Stimulated activated CD4-positive, alpha-beta T cell treated with anti-CD3 and anti-CD28 coated beads, TNF-alpha, amount 100 ng/mL, for 4 hours (primary cell): ENCODE data around the gene FSTL4.

Experiments used
- DNase-seq, 3 experiments: peaks; one replicate each; pipeline ENCODE4 v3.0.0-alpha.2; 2020; ENCODE audit warnings: low read depth in 3 of 3

FSTL4 gene

DNA sequence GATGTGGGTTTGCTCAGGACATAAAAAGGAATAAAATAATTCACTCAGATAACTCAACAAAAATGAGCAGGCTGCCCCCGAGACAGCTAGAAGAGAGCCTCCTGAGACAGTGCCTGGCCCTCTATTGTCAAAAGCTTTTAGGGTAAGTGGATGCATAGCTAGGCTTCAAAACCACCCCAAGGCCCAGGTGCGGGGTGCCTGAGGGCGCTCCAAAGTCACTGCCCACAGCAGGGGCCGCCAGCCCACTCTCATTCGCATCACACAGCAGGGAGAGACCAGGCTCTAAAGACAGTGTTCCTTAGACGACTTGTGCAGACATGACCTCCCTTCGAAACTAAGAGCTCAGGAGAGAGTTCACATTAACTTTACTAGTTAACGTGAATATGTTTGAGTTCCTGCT lies 271.5 kb downstream of the FSTL4 start:
- no peak for DNase-seq

- DNase-seq, result no peak
These were observed 272.2 kb downstream of the FSTL4 start for GRCh38 chr5:133340002-133340755.

DNA sequence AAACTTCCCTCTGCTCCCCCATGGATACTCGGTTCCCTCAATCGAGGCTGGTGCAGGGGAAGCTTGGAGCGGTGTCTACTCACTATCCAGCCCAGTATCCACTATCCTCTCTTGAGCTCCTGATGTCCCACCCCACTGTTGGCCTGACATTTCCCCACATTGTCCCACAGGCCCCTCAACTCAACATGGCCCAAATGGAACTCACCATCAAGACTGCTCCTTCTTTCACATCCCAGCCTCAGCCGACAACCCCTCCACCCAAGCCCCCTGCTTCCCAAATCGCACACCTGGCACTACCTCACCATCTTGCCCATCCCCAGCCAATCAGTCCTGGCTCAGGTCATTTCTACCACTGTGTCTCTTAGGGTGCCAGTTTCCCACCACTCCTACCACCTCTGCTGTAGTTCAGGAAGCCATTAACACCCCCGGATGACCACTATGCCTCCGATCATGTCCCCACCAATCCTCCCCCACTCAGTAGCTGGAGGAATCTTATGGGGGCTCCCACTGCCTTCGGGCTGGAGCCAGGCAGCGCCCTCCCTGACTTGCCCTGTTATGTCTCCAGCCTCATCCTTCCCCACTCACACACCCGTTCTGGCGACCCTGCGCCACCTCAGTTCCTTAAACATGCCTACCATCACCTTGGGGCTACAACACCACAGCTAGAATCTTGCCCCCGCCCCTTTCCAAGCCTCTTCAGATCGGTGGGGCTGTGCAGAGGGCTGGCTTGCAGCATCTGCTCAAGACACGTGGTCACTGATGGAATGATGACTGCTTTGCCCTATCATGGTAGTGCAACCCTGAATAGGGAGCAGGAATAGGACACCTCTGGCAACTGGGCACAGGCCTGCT lies 273.6 kb downstream of the FSTL4 start:
- no peak for DNase-seq

DNA sequence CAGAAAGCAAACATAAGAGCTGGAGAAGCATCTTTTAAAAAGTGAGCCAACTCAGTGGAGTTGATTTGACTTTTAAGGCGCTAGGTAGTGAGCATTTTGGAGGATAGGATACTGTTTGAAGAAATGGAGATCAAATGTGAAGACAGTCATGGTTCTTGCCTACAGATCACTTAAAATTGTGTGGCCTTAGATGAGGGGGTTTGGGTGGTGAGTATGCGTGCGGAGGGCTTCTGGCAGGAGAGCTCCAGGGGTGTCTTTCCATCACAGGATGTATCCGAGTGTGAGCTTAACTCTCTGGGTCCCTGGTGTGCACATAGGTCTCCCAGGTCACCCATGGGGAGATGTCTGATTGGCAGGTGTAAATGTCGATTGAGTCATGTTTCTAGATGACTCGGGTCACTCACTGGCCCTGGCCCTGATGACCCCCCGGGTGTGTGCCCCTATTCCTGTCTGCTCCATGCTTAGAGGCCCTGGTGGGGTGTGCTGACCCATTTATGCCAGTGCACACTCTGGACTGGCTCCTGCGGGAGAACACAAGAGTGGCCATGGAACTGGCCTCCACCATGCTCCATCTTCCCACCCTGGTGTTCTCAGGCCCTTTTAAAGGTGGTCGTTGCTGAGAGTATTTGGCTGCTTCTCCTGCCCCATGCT lies 274.4 kb downstream of the FSTL4 start:
- DNase-seq, result no peak

- no peak for DNase-seq
These were observed 275.4 kb downstream of the FSTL4 start for GRCh38 chr5:133336969-133337410.

DNA sequence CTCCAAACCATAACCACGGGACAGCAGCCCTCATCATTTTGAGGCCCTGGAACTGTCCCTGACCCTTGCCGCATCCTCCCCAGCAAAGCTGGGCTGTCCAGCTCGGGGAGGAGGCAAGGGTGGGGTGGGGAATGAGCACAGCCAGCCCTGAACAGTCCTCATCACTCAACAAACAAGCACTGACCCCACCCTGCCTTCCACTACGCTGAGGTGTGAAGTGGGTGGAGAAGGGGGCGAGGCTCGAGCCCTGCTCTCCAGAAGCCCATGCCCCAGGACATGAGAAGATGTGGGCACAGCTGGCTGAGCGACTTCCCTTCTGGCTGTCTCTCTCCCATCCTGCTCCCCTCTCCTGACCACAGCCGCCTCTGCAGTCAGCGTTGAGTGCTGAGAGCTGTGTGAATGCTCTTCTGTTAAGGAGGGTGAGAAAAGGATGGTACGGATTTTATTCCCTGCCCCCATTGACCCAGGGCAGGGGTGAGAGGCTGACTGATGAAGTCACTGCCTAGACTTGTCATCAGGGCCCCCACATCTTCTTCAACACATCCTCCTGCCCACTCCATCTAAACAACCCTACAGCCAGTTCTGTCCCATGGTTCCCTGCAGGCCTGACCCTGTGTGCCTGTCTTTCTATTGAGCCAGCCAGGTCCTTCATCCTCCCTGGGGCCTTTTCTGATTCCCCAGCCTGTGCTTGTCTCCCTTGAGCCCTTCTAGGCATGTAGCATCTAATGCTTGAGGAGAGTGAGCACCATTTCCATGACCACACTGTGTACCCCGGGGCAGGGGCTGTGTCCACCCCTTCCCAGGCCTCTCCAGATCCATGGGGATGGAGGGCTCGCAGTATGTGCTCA lies 276.0 kb downstream of the FSTL4 start:
- DNase-seq, result no peak

- DNase-seq, result no peak
These were observed 277.3 kb downstream of the FSTL4 start for GRCh38 chr5:133334796-133335639.

- no peak for DNase-seq
These were observed 278.8 kb downstream of the FSTL4 start for GRCh38 chr5:133333326-133334150.

- DNase-seq, result no peak
These were observed 279.8 kb downstream of the FSTL4 start for GRCh38 chr5:133332439-133333024.

GRCh38 chr5:133331941-133332340 lies 280.4 kb downstream of the FSTL4 start:
- DNase-seq, result no peak

DNA sequence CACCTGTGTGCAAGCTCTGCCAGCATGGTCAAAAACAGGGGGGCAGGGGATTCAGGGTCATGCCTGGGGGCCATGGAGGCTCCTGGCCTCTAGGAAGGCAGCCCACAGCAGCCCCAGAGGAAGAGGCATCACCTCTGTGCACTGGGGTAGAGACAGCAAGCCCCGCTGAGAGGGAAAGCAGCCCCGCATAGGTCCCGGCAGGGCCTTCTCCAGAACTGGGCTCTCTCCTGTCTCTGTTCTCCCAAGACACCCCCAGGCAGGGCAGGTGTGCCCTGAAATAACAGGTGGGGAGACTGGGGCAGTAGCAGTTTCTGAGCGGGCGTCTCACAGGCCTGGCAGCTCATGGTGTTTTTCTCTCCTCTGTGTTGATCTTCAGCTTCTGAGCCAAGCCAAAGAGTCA lies 281.4 kb downstream of the FSTL4 start:
- DNase-seq, result no peak

DNA sequence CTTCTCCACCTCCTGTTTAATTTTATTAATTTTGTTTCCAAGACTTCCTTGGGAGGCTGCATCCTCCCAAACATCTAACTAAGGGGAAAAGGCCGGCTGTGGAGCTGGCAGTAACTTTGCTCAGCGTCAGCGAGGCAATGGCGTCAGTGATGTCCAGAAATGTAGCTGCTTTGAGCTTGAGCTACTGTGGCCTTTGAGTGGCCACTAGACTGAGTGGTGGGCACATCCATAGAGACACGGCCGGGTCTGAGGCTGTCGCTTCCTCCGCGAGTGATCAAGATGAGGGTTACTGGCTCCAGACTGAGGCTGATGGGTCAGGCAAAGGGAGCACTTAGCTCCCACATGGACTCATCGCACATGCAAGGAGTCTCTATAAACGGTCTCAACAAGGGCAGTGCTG lies 283.5 kb downstream of the FSTL4 start:
- DNase-seq, result no peak

GRCh38 chr5:133327946-133328401 lies 284.4 kb downstream of the FSTL4 start:
- no peak for DNase-seq

GRCh38 chr5:133326361-133326760 lies 286.0 kb downstream of the FSTL4 start:
- DNase-seq, result no peak

DNA sequence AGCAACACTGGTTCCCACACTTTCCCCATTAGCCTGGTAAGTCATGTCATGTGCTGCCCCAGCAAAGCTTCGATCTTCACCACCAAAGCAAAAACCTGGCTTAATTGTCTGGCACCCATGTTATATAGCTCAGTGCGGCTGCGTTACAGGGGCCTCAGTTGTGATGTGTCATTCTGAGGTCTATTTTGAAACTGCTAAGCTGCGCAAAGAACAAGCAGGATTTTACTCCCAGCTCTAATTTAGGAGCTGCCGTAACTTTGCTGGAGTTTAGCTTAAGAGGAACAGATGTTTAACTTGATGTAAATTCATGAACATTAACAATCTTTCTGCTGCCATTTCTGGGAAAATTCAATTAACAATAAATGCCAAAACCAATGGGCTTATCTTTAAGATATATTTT lies 286.5 kb downstream of the FSTL4 start:
- no peak for DNase-seq

- DNase-seq, result no peak
These were observed 287.4 kb downstream of the FSTL4 start for GRCh38 chr5:133324926-133325325.

DNA sequence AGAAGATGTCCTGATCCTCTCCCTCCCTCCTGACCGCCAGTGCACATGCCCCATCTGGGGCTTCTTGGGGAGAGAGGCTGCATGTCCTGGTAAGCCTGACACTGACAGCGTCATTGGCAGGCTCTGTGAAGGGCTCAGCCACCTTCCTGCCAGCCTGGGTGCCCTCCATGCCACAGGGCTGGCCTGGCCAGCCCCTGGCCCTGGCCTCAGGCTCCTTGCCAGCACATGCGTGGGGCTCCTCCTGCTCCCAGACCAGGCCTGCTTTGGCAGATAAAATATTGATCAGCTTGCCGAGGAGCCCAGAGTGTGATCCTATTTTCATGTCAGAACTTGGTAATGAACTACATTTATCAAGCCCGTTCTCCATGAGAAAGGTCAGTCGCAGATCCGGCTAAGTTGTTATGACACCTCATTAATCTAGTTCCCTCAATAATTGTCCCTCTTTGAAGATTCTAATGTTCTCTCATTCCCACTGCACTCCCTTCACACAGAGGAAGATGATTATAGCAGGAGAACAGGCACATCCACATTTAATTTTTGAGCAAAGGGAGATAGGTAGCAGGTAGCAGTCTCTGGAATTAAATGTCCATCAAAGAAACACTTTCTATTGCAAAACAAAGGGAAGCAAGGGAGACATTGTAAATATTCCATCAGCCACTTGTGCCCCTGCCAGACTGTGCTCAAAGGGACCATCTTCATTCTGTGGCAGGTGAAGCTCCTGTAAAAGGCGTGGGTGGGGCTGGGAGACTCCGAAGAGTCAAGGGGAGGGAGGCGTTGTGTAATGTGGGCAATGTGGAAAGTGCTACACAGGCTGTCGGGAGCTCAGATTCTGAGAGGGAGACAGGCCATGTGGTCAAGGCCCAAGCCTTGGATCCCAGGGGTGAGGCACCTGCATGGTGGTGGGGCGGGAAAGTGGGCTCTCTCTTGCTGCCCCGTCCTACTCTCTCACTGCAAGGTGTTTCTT lies 288.6 kb downstream of the FSTL4 start:
- no peak for DNase-seq

- DNase-seq, result no peak
These were observed 289.6 kb downstream of the FSTL4 start for GRCh38 chr5:133322743-133323142.
